CD4-positive, alpha-beta T cell treated with Interleukin-17A for 1 hour (primary cell): ENCODE data around the gene METTL9.
"Not testable (repeated sequence)": the region's sequence is repeated elsewhere in the genome, so short reads cannot be mapped to it uniquely, and the experiment has no call there.

Source experiments
- DNase-seq: peaks from one replicate; pipeline ENCODE4 v3.0.0-alpha.2; 2020

Gene METTL9

GRCh38 chr16:21599122-21600030 is at the start of gene METTL9:
Gene METTL9, plus strand, starts transcription at chr16:21599577. Its CDS starts 157 bp downstream, at chr16:21599734.
- DNase-seq = peak; percentile 96

DNA sequence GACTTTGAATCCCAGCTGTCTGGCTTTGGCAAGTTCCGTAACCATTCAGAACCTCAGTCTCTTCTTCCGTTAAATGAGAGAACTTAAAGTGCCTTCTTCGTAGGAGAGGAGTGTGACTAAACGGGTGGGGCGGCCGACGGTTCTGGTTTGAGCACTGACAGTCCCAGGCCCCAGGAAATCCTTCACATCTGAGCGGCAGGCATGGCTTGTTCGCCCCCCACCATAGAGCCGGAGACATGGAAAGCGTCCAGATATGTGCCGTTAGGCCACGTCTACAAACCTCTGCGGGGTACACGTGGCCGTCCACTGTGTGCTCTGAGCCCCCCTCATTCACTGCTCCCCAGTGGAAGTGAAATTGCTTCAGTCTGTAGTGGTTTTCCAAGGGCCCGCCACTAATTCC is 49.4 kb upstream of the METTL9 start:
- DNase-seq = not testable (repeated sequence)

- DNase-seq = not testable (repeated sequence)
Measured at GRCh38 chr16:21550435-21550834, 48.9 kb upstream of the METTL9 start.

DNA sequence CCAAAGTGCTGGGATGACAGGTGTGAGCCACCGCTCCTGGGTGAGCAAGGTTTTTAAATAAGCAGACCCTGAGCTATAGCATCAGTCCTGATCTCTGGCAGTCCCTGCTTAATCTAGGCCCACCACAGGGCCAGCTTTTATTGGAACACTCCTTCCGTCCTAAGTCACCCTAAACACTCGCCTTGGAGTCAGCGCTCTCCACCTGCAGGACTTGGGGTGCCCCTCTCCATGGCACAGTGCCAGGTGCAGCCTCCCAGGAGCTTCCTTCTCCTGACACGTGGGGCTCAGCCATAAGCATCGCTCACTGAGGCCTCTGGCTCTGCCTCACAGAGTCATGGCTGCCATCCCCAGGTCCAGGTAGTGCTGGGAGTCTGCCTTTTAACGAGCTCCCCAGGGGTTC is 48.3 kb upstream of the METTL9 start:
- DNase-seq = not testable (repeated sequence)

DNA sequence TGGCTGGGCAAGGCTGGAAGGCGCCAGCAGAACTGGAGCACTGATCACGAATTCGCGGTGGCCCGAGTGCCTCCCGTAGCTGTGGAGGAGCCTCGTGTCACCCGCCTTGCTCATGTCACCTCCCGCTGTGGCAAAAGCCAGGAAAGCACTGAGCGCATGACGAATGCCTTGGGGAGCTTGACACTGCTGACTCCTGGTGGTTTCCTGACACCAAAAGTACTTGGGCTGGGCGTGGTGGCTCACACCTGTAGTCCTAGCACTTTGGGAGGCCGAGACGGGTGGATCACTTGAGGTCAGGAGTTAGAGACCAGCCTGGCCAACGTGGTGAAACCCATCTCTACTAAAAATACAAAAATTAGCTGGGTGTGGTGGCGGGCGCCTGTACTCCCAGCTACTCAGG is 47.8 kb upstream of the METTL9 start:
- not testable (repeated sequence) for DNase-seq

- not testable (repeated sequence) for DNase-seq
Measured at GRCh38 chr16:21553481-21554296, 45.7 kb upstream of the METTL9 start.

GRCh38 chr16:21554795-21555585 is 44.4 kb upstream of the METTL9 start:
- peak; percentile 90 for DNase-seq

DNA sequence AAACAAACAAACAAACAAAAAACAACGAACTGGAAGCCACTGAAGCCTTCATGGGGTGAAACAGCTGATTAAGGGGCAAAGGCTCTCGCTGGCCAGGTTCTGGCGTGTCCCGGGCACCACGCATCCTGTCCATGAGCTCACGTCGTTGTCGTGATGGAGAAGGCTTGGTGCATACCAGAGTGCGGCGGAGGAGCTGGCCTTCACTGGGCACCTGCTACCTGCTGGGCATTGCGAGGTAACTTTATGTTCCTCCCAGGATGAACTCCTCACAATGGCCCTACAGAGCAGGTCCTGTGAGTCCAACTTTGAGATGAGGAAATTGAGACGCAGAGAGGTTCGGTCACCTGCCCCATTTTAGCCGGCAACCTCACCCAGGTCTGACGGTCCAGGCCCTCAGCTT is 43.8 kb upstream of the METTL9 start:
- not testable (repeated sequence) for DNase-seq

DNA sequence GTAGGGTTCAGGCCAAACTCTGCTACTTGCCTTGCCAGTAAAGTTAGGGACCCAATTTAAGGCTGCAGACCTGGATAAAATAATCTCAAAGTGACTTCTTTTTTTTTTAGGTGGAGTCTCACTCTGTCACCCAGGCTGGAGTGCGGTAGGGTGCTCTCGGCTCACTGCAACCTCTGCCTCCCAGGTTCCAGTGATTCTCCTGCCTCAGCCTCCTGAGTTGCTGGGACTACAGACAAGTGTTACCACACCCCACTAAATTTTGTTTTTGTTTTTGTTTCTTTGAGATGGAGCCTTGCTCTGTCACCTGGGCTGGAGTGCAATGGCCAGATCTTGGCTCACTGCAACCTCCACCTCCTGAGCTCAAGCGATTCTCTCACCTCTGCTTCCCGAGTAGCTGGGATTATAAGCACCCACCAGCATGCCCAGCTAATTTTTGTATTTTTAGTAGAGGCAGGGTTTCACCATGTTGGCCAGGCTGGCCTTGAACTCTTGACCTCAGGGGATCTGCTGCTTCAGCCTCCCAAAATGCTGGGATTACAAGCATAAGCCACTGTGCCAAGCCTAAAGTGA is 43.3 kb upstream of the METTL9 start:
- DNase-seq = not testable (repeated sequence)

DNA sequence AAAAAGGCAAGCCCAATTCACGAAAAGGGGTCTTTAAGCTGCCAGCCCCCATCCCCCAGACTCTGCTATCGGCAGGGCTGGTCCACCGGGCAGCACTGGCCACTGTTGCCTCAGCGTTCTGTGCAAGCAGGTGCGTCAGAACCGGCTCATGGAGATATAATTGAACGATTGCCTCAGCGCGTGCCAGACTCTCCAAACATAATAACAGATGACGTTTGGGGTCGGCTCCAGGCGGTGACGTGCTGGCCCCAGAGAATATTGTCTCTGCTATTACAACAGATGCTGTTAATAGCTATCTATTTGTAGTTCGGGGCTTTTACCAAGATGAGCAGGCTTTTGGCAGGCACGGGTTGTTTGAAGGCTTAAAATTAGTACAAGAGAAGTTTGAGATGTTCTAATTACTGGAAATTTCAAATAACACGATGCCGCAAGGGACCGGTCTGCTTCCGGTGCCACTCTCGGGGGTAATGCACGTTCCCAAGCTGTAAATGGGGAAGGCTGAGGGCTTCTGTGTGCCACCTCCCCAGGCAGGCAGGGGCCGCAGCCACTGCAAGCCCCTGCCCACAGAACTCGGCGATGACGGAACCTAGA is 42.6 kb upstream of the METTL9 start:
- DNase-seq = not testable (repeated sequence)

GRCh38 chr16:21560462-21560861 is 38.9 kb upstream of the METTL9 start:
- DNase-seq = no peak

DNA sequence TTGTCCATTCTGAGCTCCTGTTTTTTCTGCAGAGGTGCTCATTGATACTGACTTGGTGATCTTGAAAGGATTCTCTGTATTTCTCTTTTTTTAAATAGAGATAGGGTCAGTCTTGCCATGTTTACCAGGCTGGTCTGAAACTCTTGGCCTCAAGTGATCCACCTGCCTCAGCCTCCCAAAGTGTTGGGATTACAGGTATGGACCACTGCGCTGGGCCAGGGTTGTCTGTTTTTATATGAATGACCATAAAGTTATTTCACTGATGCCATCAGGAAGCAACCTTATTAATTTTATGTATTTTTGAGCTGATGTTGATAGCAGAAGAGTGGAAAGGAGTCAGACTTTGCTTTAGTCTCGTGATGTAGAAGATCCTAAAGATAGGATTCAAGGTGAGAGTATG is 35.7 kb upstream of the METTL9 start:
- DNase-seq = no peak

- not testable (repeated sequence) for DNase-seq
Measured at GRCh38 chr16:21564367-21564766, 35.0 kb upstream of the METTL9 start.

GRCh38 chr16:21565507-21565860 is 33.9 kb upstream of the METTL9 start:
- no peak for DNase-seq

DNA sequence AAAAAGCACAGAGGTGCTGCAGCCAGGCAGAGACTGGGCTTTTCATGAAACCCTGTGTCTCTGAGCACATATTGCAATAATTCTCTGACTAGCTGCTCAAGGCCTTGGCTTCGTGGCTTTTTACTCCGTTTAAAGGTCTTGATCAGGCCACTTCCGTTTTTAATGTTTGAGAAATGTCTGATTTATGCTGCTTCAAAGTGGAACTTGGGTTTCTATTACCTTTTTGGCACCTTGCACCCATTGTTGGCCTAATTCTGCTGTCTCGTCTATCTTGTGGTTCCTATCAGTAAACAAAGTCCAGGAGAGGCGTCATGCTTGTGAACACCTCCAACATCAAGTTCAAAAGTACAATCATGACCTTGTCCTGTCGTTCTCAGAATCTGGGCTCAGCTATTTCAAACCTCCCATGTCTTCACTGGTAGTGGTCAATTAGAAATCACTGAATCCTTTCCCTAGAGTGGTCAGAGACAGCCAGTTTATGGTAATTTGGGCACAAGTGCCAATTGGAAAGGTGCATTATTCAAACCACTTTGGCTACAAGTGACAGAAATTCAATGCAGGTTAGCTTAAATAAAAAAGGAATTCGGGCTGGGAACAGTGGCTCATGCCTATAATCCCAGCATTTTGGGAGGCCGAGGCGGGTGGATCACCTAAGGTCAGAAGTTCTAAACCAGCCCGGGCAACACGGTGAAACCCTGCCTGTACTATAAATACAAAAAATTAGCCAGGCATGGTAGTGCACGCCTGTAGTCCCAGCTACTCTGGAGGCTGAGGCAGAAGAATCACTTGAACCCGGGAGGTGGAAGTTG is 33.3 kb upstream of the METTL9 start:
- DNase-seq = no peak

DNA sequence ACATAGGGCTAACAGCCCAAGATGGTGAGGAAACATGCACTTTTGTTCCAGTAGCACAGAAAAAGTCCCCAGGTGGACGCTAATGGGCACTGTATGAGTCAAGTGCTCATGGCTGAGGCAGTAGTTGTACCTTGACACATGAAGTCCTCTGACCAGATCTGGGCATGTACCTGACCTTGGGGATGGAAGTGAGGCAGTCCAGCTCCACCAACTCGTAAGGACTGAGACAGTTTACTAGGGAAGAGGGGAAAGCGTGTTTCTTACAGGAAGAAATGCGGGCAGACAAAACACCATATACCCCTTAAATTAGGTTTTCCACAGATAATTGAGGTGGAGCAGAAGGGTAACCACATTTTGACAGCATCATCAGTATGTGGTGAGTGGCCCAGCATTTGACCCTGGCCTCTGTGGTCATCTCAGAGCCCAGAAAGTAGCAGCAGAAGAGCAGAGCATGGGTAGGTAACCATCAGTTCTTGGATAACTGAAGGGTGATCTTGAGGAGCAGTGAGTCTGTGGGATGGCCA is 32.4 kb upstream of the METTL9 start:
- no peak for DNase-seq

DNA sequence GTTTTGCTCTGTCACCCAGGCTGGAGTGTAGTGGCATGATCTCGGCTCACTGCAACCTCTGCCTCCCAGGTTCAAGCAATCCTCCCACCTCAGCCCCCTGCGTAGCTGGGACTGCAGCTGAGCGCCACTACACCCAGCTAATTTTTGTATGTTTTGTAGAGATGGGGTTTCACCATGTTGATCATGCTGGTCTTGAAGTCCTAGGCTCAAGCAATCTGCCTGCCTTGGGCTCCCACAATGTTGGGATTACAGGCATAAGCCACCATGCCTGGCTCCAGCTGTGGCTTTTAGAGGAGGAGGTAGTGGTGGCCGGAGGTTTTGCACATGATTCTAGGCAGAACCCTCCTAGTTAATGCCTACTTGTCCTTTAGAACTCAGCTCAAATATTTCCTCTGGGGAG is 31.9 kb upstream of the METTL9 start:
- DNase-seq = not testable (repeated sequence)

GRCh38 chr16:21568502-21569189 is 30.7 kb upstream of the METTL9 start:
- no peak for DNase-seq

DNA sequence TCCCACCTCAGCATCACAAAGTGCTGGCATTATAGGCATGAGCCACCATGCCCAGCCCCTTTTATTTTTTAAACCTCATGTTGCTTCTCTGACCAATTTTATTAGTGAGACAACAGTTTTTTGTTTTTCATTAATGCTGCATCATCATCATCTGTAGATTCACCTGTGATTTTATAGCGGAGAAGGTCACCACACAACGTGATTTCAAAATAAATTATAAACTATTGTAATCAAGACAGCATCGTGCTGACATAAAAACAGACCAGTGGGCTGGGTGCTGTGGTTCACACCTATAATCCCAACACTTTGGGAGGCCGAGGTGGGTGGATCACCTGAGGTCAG is 28.7 kb upstream of the METTL9 start:
- no peak for DNase-seq

- DNase-seq = not testable (repeated sequence)
Measured at GRCh38 chr16:21573506-21573905, 25.9 kb upstream of the METTL9 start.

- no peak for DNase-seq
Measured at GRCh38 chr16:21574372-21574771, 25.0 kb upstream of the METTL9 start.
